GM23338 (cell line): ENCODE measurements around the gene BCL2A1. TPM values are rescaled to one million over a fixed set of nuclear protein-coding genes. Genes with fewer than 3 reads are reported as not detected.

Experiments used
- ATAC-seq: fragments of 200-7000 bp; cut with Tn5 transposase; 3 replicates; pipeline ENCODE4 v1.9.1; 2020
- DNase-seq: peaks from one replicate; pipeline ENCODE4 v3.0.0-alpha.2; 2015; ENCODE audit warnings: low spot score
- H2AFZ ChIP-seq: fragments of 200-600 bp; sonication (generic); 2 replicates; pipeline ENCODE4 v1.8.0; 2016; ENCODE audit warnings: antibody characterized with exemption, mild to moderate bottlenecking, moderate library complexity
- H3F3A ChIP-seq: fragments of 200-600 bp; sonication (generic); replicated peaks from 2 replicates; pipeline ENCODE4 v1.8.0; 2017; ENCODE audit warnings: antibody characterized with exemption, mixed run types, low read depth
- H3K27ac ChIP-seq: fragments of 200-600 bp; sonication (generic); 2 replicates; pipeline ENCODE4 v1.6.1; 2016; ENCODE audit warnings: low read depth
- H3K27me3 ChIP-seq: fragments of 200-600 bp; sonication (generic); 2 replicates; pipeline ENCODE4 v1.8.0; 2016; ENCODE audit warnings: mild to moderate bottlenecking, mixed run types, moderate library complexity; ENCODE audit not compliant: insufficient read depth
- H3K36me3 ChIP-seq: fragments of 200-600 bp; sonication (generic); 2 replicates; pipeline ENCODE4 v1.8.0; 2016; ENCODE audit warnings: mild to moderate bottlenecking; ENCODE audit not compliant: insufficient read depth
- H3K4me1 ChIP-seq: fragments of 200-600 bp; sonication (generic); 2 replicates; pipeline ENCODE4 v1.8.0; 2016; ENCODE audit warnings: mild to moderate bottlenecking, moderate library complexity; ENCODE audit not compliant: insufficient read depth
- H3K4me2 ChIP-seq: fragments of 200-600 bp; sonication (generic); 2 replicates; pipeline ENCODE4 v1.7.1; 2017; ENCODE audit warnings: mixed run types
- H3K4me3 ChIP-seq: fragments of 200-600 bp; sonication (generic); 2 replicates; pipeline ENCODE4 v1.6.1; 2016; ENCODE audit warnings: mixed run types
- H3K79me2 ChIP-seq: fragments of 200-600 bp; sonication (generic); replicated peaks from 2 replicates; pipeline ENCODE4 v1.8.0; 2017; ENCODE audit warnings: mild to moderate bottlenecking; ENCODE audit not compliant: insufficient read depth
- H3K9me2 ChIP-seq: fragments of 200-600 bp; sonication (generic); 2 replicates; pipeline ENCODE4 v1.8.0; 2017; ENCODE audit not compliant: insufficient read depth
- H4K20me1 ChIP-seq: fragments of 200-600 bp; sonication (generic); replicated peaks from 2 replicates; pipeline ENCODE4 v1.8.0; 2017; ENCODE audit warnings: mild to moderate bottlenecking; ENCODE audit not compliant: insufficient read depth
- H3K27ac Mint-ChIP-seq: 2 replicates; pipeline ENCODE4 v1.8.0; 2020; ENCODE audit warnings: inconsistent platforms, mild to moderate bottlenecking, moderate library complexity, mixed read lengths
- H3K27me3 Mint-ChIP-seq: 3 replicates; pipeline ENCODE4 v1.8.0; 2022; ENCODE audit warnings: low read depth, mild to moderate bottlenecking, moderate library complexity, mixed read lengths, inconsistent platforms; ENCODE audit not compliant: insufficient read depth, poor library complexity
- H3K36me3 Mint-ChIP-seq: 3 replicates; pipeline ENCODE4 v1.8.0; 2021; ENCODE audit warnings: low read depth, mild to moderate bottlenecking, inconsistent platforms, moderate library complexity, mixed read lengths
- H3K4me1 Mint-ChIP-seq: 3 replicates; pipeline ENCODE4 v1.8.0; 2020; ENCODE audit warnings: mild to moderate bottlenecking, inconsistent platforms, mixed read lengths
- H3K4me3 Mint-ChIP-seq: 3 replicates; pipeline ENCODE4 v1.8.0; 2021; ENCODE audit warnings: moderate library complexity, mild to moderate bottlenecking, inconsistent platforms, mixed read lengths
- H3K9me3 Mint-ChIP-seq: 3 replicates; pipeline ENCODE4 v1.8.0; 2020; ENCODE audit warnings: moderate library complexity, mild to moderate bottlenecking, inconsistent platforms, mixed read lengths
- CREB1 ChIP-seq: fragments of 250-450 bp; sonication (Bioruptor Pico); IDR thresholded peaks from 2 replicates; pipeline ENCODE4 v1.5.0; 2020; ENCODE audit warnings: low read depth, mild to moderate bottlenecking, moderate library complexity
- EZH2 ChIP-seq: fragments of 200-600 bp; sonication (generic); IDR thresholded peaks from one replicate; pipeline ENCODE4 v1.8.0; 2017; ENCODE audit warnings: antibody characterized with exemption, mild to moderate bottlenecking, low read depth; ENCODE audit not compliant: unreplicated experiment
- JUNB ChIP-seq: IDR thresholded peaks from one replicate; pipeline ENCODE4 v1.6.1; 2016; ENCODE audit warnings: antibody characterized with exemption; ENCODE audit not compliant: unreplicated experiment
- NANOG ChIP-seq: IDR thresholded peaks from 2 replicates; pipeline ENCODE4 v1.6.1; 2016; ENCODE audit warnings: antibody characterized with exemption, borderline replicate concordance
- POLR2AphosphoS5 ChIP-seq: IDR thresholded peaks from 2 replicates; pipeline ENCODE4 v1.6.1; 2016; ENCODE audit warnings: antibody characterized with exemption, low read depth
- STAT1 ChIP-seq: IDR thresholded peaks from one replicate; pipeline ENCODE4 v1.6.1; 2016; ENCODE audit warnings: antibody characterized with exemption; ENCODE audit not compliant: unreplicated experiment
- polyA plus RNA-seq: library from polyadenylated mRNA; unstranded; fragments of >200 nt; fragmentation: Nextera tagmentation; extraction: Ambion mirVana; gene quantifications from 2 replicates; pipeline ENCODE4 v1.2.1, GENCODE V29; 2016
- total RNA-seq: library from RNA; depleted of rRNA; stranded (reverse); fragments of >200 nt; shearing (Covaris generic); gene quantifications from 2 replicates; pipeline ENCODE4 v1.2.3, GENCODE V29; 2014
- TF ChIP-seq, protein P1 (sequence below): fragments of 250-450 bp; sonication (Bioruptor Pico); IDR thresholded peaks from 2 replicates; pipeline ENCODE4 v1.5.0; 2020; ENCODE audit warnings: mild to moderate bottlenecking, moderate library complexity

BCL2A1 gene
- total and polyA plus RNA-seq, 2 experiments from 2014 or later: not detected

DNA sequence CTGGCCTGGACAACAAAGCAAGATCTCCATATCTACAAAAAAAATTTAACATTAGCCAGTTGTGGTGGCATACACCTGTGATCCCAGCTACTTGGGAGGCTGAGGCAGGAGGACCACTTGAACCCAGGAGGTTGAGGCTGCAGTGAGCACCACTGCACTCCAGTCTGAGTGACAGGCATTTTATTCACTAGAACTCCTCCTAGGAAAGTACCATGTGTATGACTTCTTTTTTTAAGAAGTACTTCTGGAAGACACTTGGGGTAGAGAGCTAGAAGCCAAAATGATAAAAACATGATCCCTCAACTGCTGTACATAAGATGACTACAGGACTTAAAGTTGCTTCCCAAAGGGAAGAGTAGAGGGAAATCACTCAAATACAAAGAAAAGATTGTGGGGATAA is 24.0 kb downstream of the BCL2A1 start:
- H3K36me3 ChIP-seq: no peaks in the 10 kb centered on the region
- ATAC-seq (no peak), DNase-seq (no peak)
- H3K4me3 ChIP-seq: no peak overlapping the region
- H3K79me2 ChIP-seq: no peaks in the 10 kb centered on the region
- no peaks in the 10 kb centered on the region for H3K36me3 Mint-ChIP-seq
- no peaks in the 10 kb centered on the region for H3K27me3 ChIP-seq
- H3K4me2 ChIP-seq: no peak overlapping the region
- H3K27ac ChIP-seq: no peak overlapping the region
- TF ChIP-seq JUNB (no peak), CREB1 (CRISPR knock-in tag) (no peak)
- TF ChIP-seq, protein P1, sequence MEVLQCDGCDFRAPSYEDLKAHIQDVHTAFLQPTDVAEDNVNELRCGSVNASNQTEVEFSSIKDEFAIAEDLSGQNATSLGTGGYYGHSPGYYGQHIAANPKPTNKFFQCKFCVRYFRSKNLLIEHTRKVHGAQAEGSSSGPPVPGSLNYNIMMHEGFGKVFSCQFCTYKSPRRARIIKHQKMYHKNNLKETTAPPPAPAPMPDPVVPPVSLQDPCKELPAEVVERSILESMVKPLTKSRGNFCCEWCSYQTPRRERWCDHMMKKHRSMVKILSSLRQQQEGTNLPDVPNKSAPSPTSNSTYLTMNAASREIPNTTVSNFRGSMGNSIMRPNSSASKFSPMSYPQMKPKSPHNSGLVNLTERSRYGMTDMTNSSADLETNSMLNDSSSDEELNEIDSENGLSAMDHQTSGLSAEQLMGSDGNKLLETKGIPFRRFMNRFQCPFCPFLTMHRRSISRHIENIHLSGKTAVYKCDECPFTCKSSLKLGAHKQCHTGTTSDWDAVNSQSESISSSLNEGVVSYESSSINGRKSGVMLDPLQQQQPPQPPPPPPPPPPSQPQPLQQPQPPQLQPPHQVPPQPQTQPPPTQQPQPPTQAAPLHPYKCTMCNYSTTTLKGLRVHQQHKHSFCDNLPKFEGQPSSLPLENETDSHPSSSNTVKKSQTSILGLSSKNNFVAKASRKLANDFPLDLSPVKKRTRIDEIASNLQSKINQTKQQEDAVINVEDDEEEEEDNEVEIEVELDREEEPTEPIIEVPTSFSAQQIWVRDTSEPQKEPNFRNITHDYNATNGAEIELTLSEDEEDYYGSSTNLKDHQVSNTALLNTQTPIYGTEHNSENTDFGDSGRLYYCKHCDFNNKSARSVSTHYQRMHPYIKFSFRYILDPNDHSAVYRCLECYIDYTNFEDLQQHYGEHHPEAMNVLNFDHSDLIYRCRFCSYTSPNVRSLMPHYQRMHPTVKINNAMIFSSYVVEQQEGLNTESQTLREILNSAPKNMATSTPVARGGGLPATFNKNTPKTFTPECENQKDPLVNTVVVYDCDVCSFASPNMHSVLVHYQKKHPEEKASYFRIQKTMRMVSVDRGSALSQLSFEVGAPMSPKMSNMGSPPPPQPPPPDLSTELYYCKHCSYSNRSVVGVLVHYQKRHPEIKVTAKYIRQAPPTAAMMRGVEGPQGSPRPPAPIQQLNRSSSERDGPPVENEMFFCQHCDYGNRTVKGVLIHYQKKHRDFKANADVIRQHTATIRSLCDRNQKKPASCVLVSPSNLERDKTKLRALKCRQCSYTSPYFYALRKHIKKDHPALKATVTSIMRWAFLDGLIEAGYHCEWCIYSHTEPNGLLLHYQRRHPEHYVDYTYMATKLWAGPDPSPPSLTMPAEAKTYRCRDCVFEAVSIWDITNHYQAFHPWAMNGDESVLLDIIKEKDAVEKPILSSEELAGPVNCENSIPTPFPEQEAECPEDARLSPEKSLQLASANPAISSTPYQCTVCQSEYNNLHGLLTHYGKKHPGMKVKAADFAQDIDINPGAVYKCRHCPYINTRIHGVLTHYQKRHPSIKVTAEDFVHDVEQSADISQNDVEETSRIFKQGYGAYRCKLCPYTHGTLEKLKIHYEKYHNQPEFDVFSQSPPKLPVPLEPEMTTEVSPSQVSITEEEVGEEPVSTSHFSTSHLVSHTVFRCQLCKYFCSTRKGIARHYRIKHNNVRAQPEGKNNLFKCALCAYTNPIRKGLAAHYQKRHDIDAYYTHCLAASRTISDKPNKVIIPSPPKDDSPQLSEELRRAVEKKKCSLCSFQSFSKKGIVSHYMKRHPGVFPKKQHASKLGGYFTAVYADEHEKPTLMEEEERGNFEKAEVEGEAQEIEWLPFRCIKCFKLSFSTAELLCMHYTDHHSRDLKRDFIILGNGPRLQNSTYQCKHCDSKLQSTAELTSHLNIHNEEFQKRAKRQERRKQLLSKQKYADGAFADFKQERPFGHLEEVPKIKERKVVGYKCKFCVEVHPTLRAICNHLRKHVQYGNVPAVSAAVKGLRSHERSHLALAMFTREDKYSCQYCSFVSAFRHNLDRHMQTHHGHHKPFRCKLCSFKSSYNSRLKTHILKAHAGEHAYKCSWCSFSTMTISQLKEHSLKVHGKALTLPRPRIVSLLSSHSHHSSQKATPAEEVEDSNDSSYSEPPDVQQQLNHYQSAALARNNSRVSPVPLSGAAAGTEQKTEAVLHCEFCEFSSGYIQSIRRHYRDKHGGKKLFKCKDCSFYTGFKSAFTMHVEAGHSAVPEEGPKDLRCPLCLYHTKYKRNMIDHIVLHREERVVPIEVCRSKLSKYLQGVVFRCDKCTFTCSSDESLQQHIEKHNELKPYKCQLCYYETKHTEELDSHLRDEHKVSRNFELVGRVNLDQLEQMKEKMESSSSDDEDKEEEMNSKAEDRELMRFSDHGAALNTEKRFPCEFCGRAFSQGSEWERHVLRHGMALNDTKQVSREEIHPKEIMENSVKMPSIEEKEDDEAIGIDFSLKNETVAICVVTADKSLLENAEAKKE: no peak
- H3K4me1 ChIP-seq: no peaks in the 10 kb centered on the region
- H3K4me1 Mint-ChIP-seq: peaks cover 5% of the 10 kb centered on the region; the same call in 1 of the 3 replicates
- no peaks in the 10 kb centered on the region for H3F3A ChIP-seq
- H3K9me2 ChIP-seq: no peaks in the 10 kb centered on the region
- H3K9me3 Mint-ChIP-seq: no peaks in the 10 kb centered on the region; the same call in 2 of the 3 replicates
- no peak overlapping the region for H3K27ac Mint-ChIP-seq
- peaks cover 3% of the 10 kb centered on the region for H3K27me3 Mint-ChIP-seq
- no peaks in the 10 kb centered on the region for H4K20me1 ChIP-seq
- no peak overlapping the region for H3K4me3 Mint-ChIP-seq
- 0 out of 2 replicates have a peak overlapping the region, but pooled peaks have one; percentile 23 for H2AFZ ChIP-seq

DNA sequence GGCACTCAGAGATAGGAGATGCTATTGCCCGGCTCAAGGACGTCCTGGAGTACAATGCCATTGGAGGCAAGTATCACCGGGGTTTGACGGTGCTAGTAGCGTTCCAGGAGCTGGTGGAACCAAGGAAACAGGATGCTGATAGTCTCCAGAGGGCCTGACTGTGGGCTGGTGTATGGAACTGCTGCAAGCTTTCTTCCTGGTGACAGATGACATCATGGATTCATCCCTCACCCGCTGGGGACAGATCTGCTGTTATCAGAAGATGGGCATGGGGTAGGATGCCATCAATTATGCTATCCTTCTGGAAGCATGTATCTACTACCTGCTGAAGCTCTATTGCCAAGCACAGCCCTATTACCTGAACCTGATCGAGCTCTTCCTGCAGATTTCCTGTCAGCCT is 26.4 kb downstream of the BCL2A1 start:
- Mint-ChIP-seq H3K36me3 (no peaks in the 10 kb centered on the region), H3K4me1 (peaks cover 5% of the 10 kb centered on the region; the same call in 1 of the 3 replicates), H3K4me3 (no peak overlapping the region), H3K27me3 (peaks cover 3% of the 10 kb centered on the region), H3K9me3 (no peaks in the 10 kb centered on the region; the same call in 2 of the 3 replicates), H3K27ac (no peak overlapping the region)
- Histone ChIP-seq H2AFZ (no peak overlapping the region), H3K36me3 (no peaks in the 10 kb centered on the region), H3F3A (no peaks in the 10 kb centered on the region), H3K79me2 (no peaks in the 10 kb centered on the region), H3K27ac (no peak overlapping the region), H4K20me1 (no peaks in the 10 kb centered on the region), H3K4me1 (no peaks in the 10 kb centered on the region), H3K4me3 (no peak overlapping the region), H3K9me2 (no peaks in the 10 kb centered on the region), H3K27me3 (no peaks in the 10 kb centered on the region), H3K4me2 (no peak overlapping the region)
- TF ChIP-seq EZH2 (no peak), STAT1 (no peak), CREB1 (CRISPR knock-in tag) (no peak), JUNB (no peak), POLR2AphosphoS5 (no peak), NANOG (no peak)
- TF ChIP-seq, protein P1: no peak
- DNase-seq (no peak), ATAC-seq (no peak)
